ENCODE results near the gene TBCE.

The TBCE gene

DNA sequence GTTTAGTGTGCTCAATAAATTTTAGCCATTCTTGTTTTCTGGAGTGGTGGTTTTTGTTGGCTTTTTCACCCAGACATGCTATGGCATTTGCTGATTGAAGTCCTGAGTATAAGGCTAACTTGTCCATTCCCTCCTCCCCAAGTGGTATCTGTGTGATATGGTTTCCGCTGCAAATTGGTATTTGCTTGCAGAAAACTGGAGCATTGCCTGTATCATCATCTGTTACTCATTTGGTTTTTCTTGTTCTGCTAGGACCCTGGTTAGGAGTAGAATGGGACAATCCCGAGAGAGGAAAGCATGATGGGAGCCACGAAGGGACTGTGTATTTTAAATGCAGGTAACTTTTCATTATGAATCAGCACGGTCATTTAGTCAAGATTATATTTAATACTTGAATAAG, 34.0 kb downstream of the TBCE start:
- peaks cover 33% of the 10 kb centered on the region for H3K79me2 ChIP-seq (ENCODE audit: insufficient read depth, low read length)
- H3K4me2 ChIP-seq (ENCODE audit: low read depth, low read length, poor library complexity, severe bottlenecking) = no peak overlapping the region
- H3K9ac ChIP-seq (ENCODE audit: low read length) = no peak overlapping the region
- H3K9me3 ChIP-seq (ENCODE audit: insufficient read depth, low read length) = no peaks in the 10 kb centered on the region
- H3F3A ChIP-seq (ENCODE audit: insufficient read depth) = no peaks in the 10 kb centered on the region
- no peaks in the 10 kb centered on the region for H3K9me2 ChIP-seq (replicated peaks; ENCODE audit: insufficient read depth, low read length)
- no peak overlapping the region for H3K27ac ChIP-seq (ENCODE audit: low read depth, low read length)
- no peaks in the 10 kb centered on the region for H4K20me1 ChIP-seq (ENCODE audit: low read depth, low read length)
- H3K4me3 ChIP-seq (ENCODE audit: insufficient read depth, low read length, poor library complexity, severe bottlenecking) = no peak overlapping the region
- no peaks in the 10 kb centered on the region for H3K27me3 ChIP-seq (ENCODE audit: low read length)
- H3K36me3 ChIP-seq (ENCODE audit: low read length) = no peaks in the 10 kb centered on the region
- no peak overlapping the region for H2AFZ ChIP-seq (ENCODE audit: low read depth, low read length, severe bottlenecking)
- no peak for TF ChIP-seq EZH2phosphoT487 (conservative IDR thresholded peaks at IDR 0.05; ENCODE audit: low read length)
- TF ChIP-seq, protein P1, sequence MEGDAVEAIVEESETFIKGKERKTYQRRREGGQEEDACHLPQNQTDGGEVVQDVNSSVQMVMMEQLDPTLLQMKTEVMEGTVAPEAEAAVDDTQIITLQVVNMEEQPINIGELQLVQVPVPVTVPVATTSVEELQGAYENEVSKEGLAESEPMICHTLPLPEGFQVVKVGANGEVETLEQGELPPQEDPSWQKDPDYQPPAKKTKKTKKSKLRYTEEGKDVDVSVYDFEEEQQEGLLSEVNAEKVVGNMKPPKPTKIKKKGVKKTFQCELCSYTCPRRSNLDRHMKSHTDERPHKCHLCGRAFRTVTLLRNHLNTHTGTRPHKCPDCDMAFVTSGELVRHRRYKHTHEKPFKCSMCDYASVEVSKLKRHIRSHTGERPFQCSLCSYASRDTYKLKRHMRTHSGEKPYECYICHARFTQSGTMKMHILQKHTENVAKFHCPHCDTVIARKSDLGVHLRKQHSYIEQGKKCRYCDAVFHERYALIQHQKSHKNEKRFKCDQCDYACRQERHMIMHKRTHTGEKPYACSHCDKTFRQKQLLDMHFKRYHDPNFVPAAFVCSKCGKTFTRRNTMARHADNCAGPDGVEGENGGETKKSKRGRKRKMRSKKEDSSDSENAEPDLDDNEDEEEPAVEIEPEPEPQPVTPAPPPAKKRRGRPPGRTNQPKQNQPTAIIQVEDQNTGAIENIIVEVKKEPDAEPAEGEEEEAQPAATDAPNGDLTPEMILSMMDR (IDR thresholded peaks at IDR 0.05; ENCODE audit: insufficient read depth, low read length, poor library complexity, severe bottlenecking) = no peak

DNA sequence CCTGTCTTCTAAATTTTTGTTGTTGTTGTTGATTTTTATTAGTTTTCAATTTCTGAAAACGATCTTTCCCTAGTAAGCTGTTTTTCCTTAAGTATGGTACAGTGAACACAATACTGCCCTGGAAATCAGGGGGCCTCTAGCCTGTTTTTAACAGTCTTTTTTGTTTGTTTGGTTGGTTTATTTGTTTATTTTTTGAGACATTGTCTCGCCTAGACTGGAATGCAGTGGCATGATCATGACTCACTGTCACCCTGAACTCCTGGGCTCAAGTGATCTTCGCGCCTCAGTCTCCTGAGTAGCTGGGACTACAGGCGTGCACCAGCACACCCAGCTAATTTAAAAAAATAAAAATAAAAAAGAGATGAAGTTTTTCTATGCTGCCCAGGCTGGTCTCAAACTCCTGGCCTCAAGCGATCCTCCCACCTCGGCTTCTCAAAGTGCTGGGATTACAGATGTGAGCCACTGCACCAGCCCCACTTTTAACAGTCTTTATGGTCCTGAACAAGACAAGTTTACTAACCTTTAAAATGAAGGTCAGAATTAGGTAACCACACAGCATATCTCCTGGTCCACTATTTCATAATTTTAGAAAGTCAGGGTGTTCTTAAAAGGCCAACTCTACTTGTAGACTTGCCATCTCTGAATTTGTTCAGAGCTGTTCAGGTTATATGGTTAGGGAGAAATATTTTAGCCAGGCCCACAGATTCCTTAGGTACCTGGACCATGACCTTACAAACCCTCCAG, 35.4 kb downstream of the TBCE start:
- H3K9me3 ChIP-seq (ENCODE audit: insufficient read depth, low read length) = no peaks in the 10 kb centered on the region
- H3K4me3 ChIP-seq (ENCODE audit: insufficient read depth, low read length, poor library complexity, severe bottlenecking) = no peak overlapping the region
- no peaks in the 10 kb centered on the region for H4K20me1 ChIP-seq (ENCODE audit: low read depth, low read length)
- H3F3A ChIP-seq (ENCODE audit: insufficient read depth) = no peaks in the 10 kb centered on the region
- TF ChIP-seq, protein P1 (IDR thresholded peaks at IDR 0.05; ENCODE audit: insufficient read depth, low read length, poor library complexity, severe bottlenecking) = no peak
- TF ChIP-seq EZH2phosphoT487 (conservative IDR thresholded peaks at IDR 0.05; ENCODE audit: low read length) = no peak
- H3K4me2 ChIP-seq (ENCODE audit: low read depth, low read length, poor library complexity, severe bottlenecking) = no peak overlapping the region
- H3K9ac ChIP-seq (ENCODE audit: low read length) = no peak overlapping the region
- no peaks in the 10 kb centered on the region for H3K36me3 ChIP-seq (ENCODE audit: low read length)
- H2AFZ ChIP-seq (ENCODE audit: low read depth, low read length, severe bottlenecking) = no peak overlapping the region
- H3K27ac ChIP-seq (ENCODE audit: low read depth, low read length) = no peak overlapping the region
- H3K9me2 ChIP-seq (replicated peaks; ENCODE audit: insufficient read depth, low read length) = no peaks in the 10 kb centered on the region
- no peaks in the 10 kb centered on the region for H3K27me3 ChIP-seq (ENCODE audit: low read length)
- peaks cover 27% of the 10 kb centered on the region for H3K79me2 ChIP-seq (ENCODE audit: insufficient read depth, low read length)

DNA sequence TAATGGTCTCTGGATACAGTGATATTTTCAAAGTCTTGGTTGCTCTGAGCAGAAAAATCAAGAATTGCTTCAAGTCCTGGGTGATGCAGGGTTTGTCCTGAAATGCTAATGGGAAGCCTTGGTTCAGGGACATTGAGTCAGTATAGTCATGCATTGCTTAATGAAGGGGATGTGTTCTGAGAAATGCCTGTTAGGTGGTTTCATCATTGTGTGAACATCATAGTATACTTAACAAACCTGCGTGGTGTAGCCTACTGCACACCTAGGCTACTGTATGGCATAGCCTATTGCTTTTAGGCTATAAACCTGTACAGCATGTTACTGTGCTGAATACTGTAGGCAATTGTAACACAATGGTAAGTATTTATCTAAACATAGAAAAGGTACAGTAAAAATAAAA, 36.4 kb downstream of the TBCE start:
- no peaks in the 10 kb centered on the region for H3K36me3 ChIP-seq (ENCODE audit: low read length)
- no peak overlapping the region for H3K4me3 ChIP-seq (ENCODE audit: insufficient read depth, low read length, poor library complexity, severe bottlenecking)
- peaks cover 18% of the 10 kb centered on the region; the same call in 1 of the 2 replicates for H3K79me2 ChIP-seq (ENCODE audit: insufficient read depth, low read length)
- H3K9me2 ChIP-seq (replicated peaks; ENCODE audit: insufficient read depth, low read length) = no peaks in the 10 kb centered on the region
- no peaks in the 10 kb centered on the region for H3K27me3 ChIP-seq (ENCODE audit: low read length)
- TF ChIP-seq EZH2phosphoT487 (conservative IDR thresholded peaks at IDR 0.05; ENCODE audit: low read length) = no peak
- TF ChIP-seq, protein P1 (IDR thresholded peaks at IDR 0.05; ENCODE audit: insufficient read depth, low read length, poor library complexity, severe bottlenecking) = no peak
- H3F3A ChIP-seq (ENCODE audit: insufficient read depth) = no peaks in the 10 kb centered on the region
- no peak overlapping the region for H3K9ac ChIP-seq (ENCODE audit: low read length)
- no peaks in the 10 kb centered on the region for H4K20me1 ChIP-seq (ENCODE audit: low read depth, low read length)
- no peak overlapping the region for H2AFZ ChIP-seq (ENCODE audit: low read depth, low read length, severe bottlenecking)
- no peak overlapping the region for H3K27ac ChIP-seq (ENCODE audit: low read depth, low read length)
- H3K9me3 ChIP-seq (ENCODE audit: insufficient read depth, low read length) = no peaks in the 10 kb centered on the region
- no peak overlapping the region for H3K4me2 ChIP-seq (ENCODE audit: low read depth, low read length, poor library complexity, severe bottlenecking)
